ENCODE results near the gene DCAF5. TPM values are rescaled to one million over a fixed set of nuclear protein-coding genes. Genes with fewer than 3 reads are reported as not detected.

The DCAF5 gene
- total RNA-seq, 2 donors from 2014 or later: 20.5 to 25.4 TPM

DNA sequence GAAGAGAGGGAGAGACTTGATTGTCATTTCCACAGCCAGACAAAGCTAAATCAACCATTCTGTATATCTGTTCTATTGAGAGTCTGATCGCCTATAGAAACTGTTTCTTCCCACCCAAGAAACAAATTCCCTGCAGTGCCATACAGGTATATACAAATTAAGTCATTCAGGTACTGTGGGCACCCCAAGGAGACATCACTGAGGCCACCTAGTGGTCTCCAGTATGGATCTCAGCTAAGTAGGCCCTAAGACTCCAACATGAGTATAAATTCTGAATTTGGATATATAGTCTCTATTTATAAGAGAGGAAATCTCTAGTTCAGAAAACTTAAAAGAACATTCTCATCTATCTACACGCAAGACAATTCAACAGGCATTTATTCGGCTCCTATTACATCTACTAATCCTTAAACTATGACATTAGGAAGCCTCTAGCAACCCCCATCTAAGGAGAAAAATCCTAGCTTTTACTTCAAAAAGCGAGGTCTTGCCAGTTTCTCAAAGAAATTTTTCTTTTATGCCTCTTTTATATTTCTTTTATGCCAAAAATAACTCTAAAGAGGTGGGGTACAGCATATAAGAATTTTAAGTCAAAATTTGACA is 62.6 kb downstream of the DCAF5 start:
- TF ChIP-seq, protein P1, sequence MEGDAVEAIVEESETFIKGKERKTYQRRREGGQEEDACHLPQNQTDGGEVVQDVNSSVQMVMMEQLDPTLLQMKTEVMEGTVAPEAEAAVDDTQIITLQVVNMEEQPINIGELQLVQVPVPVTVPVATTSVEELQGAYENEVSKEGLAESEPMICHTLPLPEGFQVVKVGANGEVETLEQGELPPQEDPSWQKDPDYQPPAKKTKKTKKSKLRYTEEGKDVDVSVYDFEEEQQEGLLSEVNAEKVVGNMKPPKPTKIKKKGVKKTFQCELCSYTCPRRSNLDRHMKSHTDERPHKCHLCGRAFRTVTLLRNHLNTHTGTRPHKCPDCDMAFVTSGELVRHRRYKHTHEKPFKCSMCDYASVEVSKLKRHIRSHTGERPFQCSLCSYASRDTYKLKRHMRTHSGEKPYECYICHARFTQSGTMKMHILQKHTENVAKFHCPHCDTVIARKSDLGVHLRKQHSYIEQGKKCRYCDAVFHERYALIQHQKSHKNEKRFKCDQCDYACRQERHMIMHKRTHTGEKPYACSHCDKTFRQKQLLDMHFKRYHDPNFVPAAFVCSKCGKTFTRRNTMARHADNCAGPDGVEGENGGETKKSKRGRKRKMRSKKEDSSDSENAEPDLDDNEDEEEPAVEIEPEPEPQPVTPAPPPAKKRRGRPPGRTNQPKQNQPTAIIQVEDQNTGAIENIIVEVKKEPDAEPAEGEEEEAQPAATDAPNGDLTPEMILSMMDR (IDR thresholded peaks at IDR 0.05): peak; percentile 14 to 59 (median 56)
- TF ChIP-seq POLR2A (IDR thresholded peaks at IDR 0.05): no peak
- Histone ChIP-seq H3K9me3 (no peaks in the 10 kb centered on the region), H3K4me1 (peaks cover 27% of the 10 kb centered on the region), H3K4me3 (no peak overlapping the region), H3K36me3 (replicated peaks in 1 of 2; ENCODE audit: insufficient read depth in 1 of 2, low read depth in 2 of 2) (peaks cover 0 to 12% of the 10 kb centered on the region in 2 donors), H3K27me3 (no peaks in the 10 kb centered on the region), H3K27ac (no peak overlapping the region)
- ATAC-seq (peak; percentile 61), DNase-seq (peak; percentile 35 to 54 (median 46))
- intact Hi-C loops (cut with DNase I): loop anchor here (5.0 to 10.0 kb wide), 2 partner anchors 178 to 225 kb away; no protein-coding TSS in a partner anchor
- WGBS, 2 donors: 65% methylated on average over 4 of the region's 4 CpGs

DNA sequence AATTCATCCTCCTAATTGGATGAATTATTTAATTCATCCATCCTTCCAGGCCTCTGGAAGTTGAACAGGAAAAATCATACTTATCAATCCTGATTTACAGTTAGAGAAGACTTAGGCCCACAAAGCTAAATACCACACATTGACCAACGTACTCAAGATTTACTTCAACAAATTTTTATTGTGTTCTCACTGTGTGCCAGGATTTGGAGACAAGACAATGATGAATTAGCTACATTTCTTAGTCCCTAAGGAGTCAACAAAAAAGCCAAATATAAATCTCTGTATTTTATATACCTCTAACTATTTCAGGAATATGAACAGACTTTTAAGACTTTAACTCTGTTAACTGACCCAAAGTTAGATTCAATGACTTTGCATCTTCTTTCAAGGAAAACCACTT is 63.9 kb downstream of the DCAF5 start:
- DNase-seq (no peak), ATAC-seq (no peak)
- 75 to 77% methylated on average over 1 of the region's 1 CpG for WGBS, 2 donors
- H3K36me3 ChIP-seq (replicated peaks in 1 of 2; ENCODE audit: insufficient read depth in 1 of 2, low read depth in 2 of 2): peaks cover 0 to 14% of the 10 kb centered on the region in 2 donors
- H3K27ac ChIP-seq: no peak overlapping the region
- peaks cover 21% of the 10 kb centered on the region for H3K4me1 ChIP-seq
- H3K4me3 ChIP-seq: no peak overlapping the region
- intact Hi-C loops (cut with DNase I): no loop called here
- no peaks in the 10 kb centered on the region for H3K9me3 ChIP-seq
- TF ChIP-seq, protein P1 (IDR thresholded peaks at IDR 0.05): no peak
- no peak for TF ChIP-seq POLR2A (IDR thresholded peaks at IDR 0.05)
- no peaks in the 10 kb centered on the region for H3K27me3 ChIP-seq

DNA sequence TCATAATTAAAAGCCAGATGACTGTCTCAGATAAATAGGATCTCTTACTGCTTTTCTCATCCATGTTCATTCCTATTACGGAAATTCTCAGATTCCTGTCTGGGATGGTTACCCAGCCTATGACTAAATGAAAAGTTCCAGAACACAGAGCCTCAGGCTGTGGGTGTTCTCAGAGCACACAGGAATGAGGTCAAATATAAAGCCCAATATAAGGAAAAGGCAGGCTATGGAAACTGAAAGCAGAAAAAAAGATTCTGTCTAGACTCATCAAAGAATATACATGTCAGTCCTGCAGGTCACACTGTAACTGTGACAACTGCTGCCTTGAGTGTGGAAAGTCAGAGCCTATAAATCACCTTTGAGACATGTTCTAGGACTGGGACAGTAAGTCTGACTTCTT is 64.3 kb downstream of the DCAF5 start:
- Histone ChIP-seq H3K27ac (no peak overlapping the region), H3K4me1 (peaks cover 18% of the 10 kb centered on the region), H3K27me3 (no peaks in the 10 kb centered on the region), H3K36me3 (replicated peaks in 1 of 2; ENCODE audit: insufficient read depth in 1 of 2, low read depth in 2 of 2) (peaks cover 0 to 14% of the 10 kb centered on the region in 2 donors), H3K9me3 (no peaks in the 10 kb centered on the region), H3K4me3 (no peak overlapping the region)
- no peak for DNase-seq
- WGBS, 2 donors: 84 to 95% methylated on average over 1 of the region's 1 CpG
- ATAC-seq: no peak
- no peak for TF ChIP-seq POLR2A (IDR thresholded peaks at IDR 0.05)
- TF ChIP-seq, protein P1 (IDR thresholded peaks at IDR 0.05): no peak
- intact Hi-C loops (cut with DNase I): no loop called here

DNA sequence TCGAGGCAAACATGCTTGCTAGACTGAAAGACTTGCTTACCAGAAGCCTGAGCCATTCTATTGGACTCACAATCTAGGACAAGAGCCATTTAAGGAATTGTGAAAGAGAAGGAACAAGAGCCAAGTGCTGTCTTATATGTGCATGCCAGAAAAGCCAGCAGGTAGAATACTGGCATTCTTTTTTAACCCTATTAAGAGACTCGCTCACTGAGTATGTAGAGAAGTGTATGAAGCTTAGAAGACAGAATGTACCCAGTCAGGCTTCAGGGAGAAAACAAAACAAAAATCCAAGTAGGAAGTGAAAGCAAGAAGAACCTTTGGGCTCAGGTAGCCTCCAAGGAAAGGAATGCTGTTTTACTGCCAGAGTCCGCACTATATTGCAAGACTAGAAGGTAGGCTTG is 65.9 kb downstream of the DCAF5 start:
- no peaks in the 10 kb centered on the region for H3K27me3 ChIP-seq
- peak overlapping the region; percentile 16 to 57 (median 42) for H3K27ac ChIP-seq
- peaks cover 0 to 14% of the 10 kb centered on the region in 2 donors for H3K36me3 ChIP-seq (replicated peaks in 1 of 2; ENCODE audit: insufficient read depth in 1 of 2, low read depth in 2 of 2)
- no peak for TF ChIP-seq POLR2A (IDR thresholded peaks at IDR 0.05)
- TF ChIP-seq, protein P1 (IDR thresholded peaks at IDR 0.05): no peak
- H3K4me3 ChIP-seq: no peak overlapping the region
- H3K4me1 ChIP-seq: peaks cover 12% of the 10 kb centered on the region
- 72 to 77% methylated on average over 3 of the region's 3 CpGs for WGBS, 2 donors
- ATAC-seq: peak; percentile 65
- no peaks in the 10 kb centered on the region for H3K9me3 ChIP-seq
- intact Hi-C loops (cut with DNase I): no loop called here
- no peak for DNase-seq

DNA sequence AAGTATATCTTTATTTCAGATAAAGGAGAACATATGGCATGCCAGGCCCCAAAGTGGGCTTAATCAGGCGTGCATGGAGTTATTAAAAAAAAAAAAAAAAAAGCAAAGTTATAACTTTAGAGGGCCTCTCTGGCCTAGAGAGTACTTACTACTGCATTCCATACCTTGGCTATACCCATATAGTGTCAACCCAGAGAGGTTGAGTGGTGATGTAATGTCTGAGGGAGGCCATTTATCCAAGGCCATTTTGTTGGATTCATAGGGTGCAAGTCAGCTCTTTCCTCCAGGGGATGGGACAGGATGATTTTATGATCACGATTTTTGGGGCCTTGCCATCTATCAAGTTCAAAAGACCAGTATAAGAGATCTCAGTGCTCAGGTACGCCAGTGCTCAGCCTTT is 66.4 kb downstream of the DCAF5 start:
- Histone ChIP-seq H3K27me3 (no peaks in the 10 kb centered on the region), H3K9me3 (no peaks in the 10 kb centered on the region), H3K4me3 (no peak overlapping the region), H3K27ac (peak overlapping the region in 3 of 4 donors; percentile 39 to 57 (median 45)), H3K36me3 (replicated peaks in 1 of 2; ENCODE audit: insufficient read depth in 1 of 2, low read depth in 2 of 2) (peaks cover 0 to 13% of the 10 kb centered on the region in 2 donors), H3K4me1 (peaks cover 12% of the 10 kb centered on the region)
- DNase-seq (no peak), ATAC-seq (no peak)
- WGBS, 2 donors: 88 to 90% methylated on average over 3 of the region's 3 CpGs
- TF ChIP-seq, protein P1 (IDR thresholded peaks at IDR 0.05): no peak
- no peak for TF ChIP-seq POLR2A (IDR thresholded peaks at IDR 0.05)
- intact Hi-C loops (cut with DNase I): no loop called here
